ENCODE results near the gene TLL2.
A peak's percentile ranks its signal among the peaks of the same experiment; 100 is the strongest.

The TLL2 gene

GRCh38 chr10:96465599-96465998, 48.1 kb downstream of the TLL2 start:
- TF ChIP-seq RAD21 (IDR thresholded peaks at IDR 0.05; ENCODE audit: low read depth) (no peak), CEBPB (IDR thresholded peaks at IDR 0.05) (peak; percentile 68)

- no peak for TF ChIP-seq TCF12 (IDR thresholded peaks at IDR 0.05; ENCODE audit: low read depth)
- no peak for TF ChIP-seq YY1 (IDR thresholded peaks at IDR 0.05; ENCODE audit: low read depth)
- TF ChIP-seq MAX (IDR thresholded peaks at IDR 0.05): no peak
- TF ChIP-seq FOXM1 (IDR thresholded peaks at IDR 0.05; ENCODE audit: borderline replicate concordance, low read depth): no peak
- TF ChIP-seq CREB1 (IDR thresholded peaks at IDR 0.05; ENCODE audit: low read depth): no peak
- no peak for TF ChIP-seq TAF1 (IDR thresholded peaks at IDR 0.05; ENCODE audit: low read depth)
- no peak for TF ChIP-seq REST (IDR thresholded peaks at IDR 0.05; ENCODE audit: low read depth)
- no peak for TF ChIP-seq TEAD4 (IDR thresholded peaks at IDR 0.05)
- TF ChIP-seq EGR1 (IDR thresholded peaks at IDR 0.05): no peak
- no peak for TF ChIP-seq CEBPB (IDR thresholded peaks at IDR 0.05)
- no peak for TF ChIP-seq RAD21 (IDR thresholded peaks at IDR 0.05; ENCODE audit: low read depth)
Measured at GRCh38 chr10:96463562-96463961, 50.2 kb downstream of the TLL2 start.

DNA sequence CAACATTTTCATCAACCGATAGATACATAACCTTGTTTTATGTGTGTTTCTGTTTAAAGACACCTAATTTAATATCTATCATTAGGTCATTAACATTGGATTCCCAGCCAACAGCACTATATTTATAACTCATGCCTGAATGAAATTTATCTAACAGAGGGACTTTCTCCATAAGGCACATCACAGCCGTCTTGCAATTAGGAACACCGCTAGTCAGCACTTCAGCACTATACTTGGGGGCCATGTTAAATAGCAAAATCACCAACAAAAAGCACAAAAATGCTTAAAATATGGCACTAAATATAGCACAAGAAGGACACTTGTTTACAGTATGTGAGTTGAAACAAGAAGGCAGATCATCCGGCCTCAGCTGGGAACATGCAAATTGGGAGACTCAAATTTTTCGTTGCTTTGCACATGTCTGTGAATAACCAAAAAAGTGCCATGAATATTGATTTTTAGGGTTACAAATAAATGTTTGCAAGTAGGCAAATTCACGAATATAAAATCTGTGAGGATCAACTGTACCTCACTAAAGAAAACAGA, 51.0 kb downstream of the TLL2 start:
- TF ChIP-seq NFIC (IDR thresholded peaks at IDR 0.05) (no peak), TEAD4 (IDR thresholded peaks at IDR 0.05) (no peak), CEBPB (IDR thresholded peaks at IDR 0.05) (no peak), MAX (IDR thresholded peaks at IDR 0.05) (no peak), FOXM1 (IDR thresholded peaks at IDR 0.05; ENCODE audit: borderline replicate concordance, low read depth) (no peak), EP300 (IDR thresholded peaks at IDR 0.05; ENCODE audit: borderline replicate concordance) (no peak), EGR1 (IDR thresholded peaks at IDR 0.05) (no peak), CREB1 (IDR thresholded peaks at IDR 0.05; ENCODE audit: low read depth) (no peak), REST (IDR thresholded peaks at IDR 0.05; ENCODE audit: low read depth) (no peak), YY1 (IDR thresholded peaks at IDR 0.05; ENCODE audit: low read depth) (no peak), ZBTB7A (IDR thresholded peaks at IDR 0.05; ENCODE audit: low read depth) (no peak), TCF12 (IDR thresholded peaks at IDR 0.05; ENCODE audit: low read depth) (no peak), TAF1 (IDR thresholded peaks at IDR 0.05; ENCODE audit: low read depth) (no peak)
- TF ChIP-seq, protein P1, sequence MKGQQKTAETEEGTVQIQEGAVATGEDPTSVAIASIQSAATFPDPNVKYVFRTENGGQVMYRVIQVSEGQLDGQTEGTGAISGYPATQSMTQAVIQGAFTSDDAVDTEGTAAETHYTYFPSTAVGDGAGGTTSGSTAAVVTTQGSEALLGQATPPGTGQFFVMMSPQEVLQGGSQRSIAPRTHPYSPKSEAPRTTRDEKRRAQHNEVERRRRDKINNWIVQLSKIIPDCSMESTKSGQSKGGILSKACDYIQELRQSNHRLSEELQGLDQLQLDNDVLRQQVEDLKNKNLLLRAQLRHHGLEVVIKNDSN (IDR thresholded peaks at IDR 0.05): no peak

GRCh38 chr10:96460316-96460715, 53.4 kb downstream of the TLL2 start:
- TF ChIP-seq, protein P1 (IDR thresholded peaks at IDR 0.05): no peak
- no peak for TF ChIP-seq YY1 (IDR thresholded peaks at IDR 0.05; ENCODE audit: low read depth)
- TF ChIP-seq TEAD4 (IDR thresholded peaks at IDR 0.05): no peak
- no peak for TF ChIP-seq TCF12 (IDR thresholded peaks at IDR 0.05; ENCODE audit: low read depth)
- no peak for TF ChIP-seq CREB1 (IDR thresholded peaks at IDR 0.05; ENCODE audit: low read depth)
- TF ChIP-seq FOXM1 (IDR thresholded peaks at IDR 0.05; ENCODE audit: borderline replicate concordance, low read depth): no peak
- TF ChIP-seq MAX (IDR thresholded peaks at IDR 0.05): no peak
- TF ChIP-seq EP300 (IDR thresholded peaks at IDR 0.05; ENCODE audit: borderline replicate concordance): no peak
- TF ChIP-seq REST (IDR thresholded peaks at IDR 0.05; ENCODE audit: low read depth): no peak
- TF ChIP-seq TAF1 (IDR thresholded peaks at IDR 0.05; ENCODE audit: low read depth): no peak
- no peak for TF ChIP-seq RAD21 (IDR thresholded peaks at IDR 0.05; ENCODE audit: low read depth)
- no peak for TF ChIP-seq ZBTB7A (IDR thresholded peaks at IDR 0.05; ENCODE audit: low read depth)
- no peak for TF ChIP-seq NFIC (IDR thresholded peaks at IDR 0.05)
